NCI-H82 treated with DMSO at 0.1 percent for 48 hours (cell line): ENCODE data around the gene CDC45.

Experiments used
- DNase-seq: peaks from one replicate; lab custom pipeline; 2025; ENCODE audit not compliant: unreplicated experiment; lab: John Stamatoyannopoulos, UW

Gene CDC45

GRCh38 chr22:19448076-19448607 lies 31.6 kb upstream of the CDC45 start:
- peak; percentile 47 for DNase-seq

- no peak for DNase-seq
These were observed 30.8 kb upstream of the CDC45 start for GRCh38 chr22:19448739-19449421.

- DNase-seq = no peak
These were observed 30.3 kb upstream of the CDC45 start for GRCh38 chr22:19449422-19449767.

DNA sequence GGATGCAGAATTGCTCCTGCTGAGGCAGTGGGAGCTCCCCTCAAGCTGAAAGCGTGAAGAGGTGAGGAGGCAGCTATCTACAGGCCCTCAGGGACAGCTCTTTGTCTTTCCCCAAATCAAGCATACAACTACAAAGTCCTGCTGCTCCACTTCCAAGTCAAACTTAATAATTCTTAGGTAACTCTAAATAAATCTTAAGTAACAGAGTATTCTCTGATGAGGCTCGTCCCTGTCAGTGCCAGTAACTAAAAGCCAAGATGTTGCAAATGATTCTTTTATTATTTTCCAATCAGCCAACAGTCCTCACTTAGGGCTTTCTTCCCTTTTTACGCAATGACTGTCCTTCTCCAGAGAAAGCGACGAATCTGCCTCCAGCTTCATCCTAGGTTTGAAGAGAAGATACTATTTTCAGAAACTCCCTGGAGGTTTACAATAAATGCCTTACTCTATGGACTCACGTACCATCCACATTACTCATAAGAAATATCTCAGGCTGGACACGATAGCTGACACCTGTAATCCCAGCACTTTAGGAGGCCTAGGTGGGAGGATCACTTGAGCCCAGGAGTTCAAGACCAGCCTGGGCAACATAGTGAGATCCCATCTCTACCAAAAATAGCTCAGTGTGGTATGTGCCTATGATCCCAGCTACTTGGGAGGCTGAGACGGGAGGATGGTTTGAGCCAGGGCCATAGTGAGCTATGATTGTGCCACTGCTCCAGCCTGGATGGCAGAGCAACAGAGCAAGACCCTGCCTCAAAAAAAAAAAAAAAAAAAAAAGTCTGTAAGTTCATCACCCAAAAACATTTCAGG lies 29.2 kb upstream of the CDC45 start:
- DNase-seq = no peak

GRCh38 chr22:19451570-19451969 lies 28.1 kb upstream of the CDC45 start:
- no peak for DNase-seq

- no peak for DNase-seq
These were observed 26.0 kb upstream of the CDC45 start for GRCh38 chr22:19453718-19454117.

- DNase-seq = no peak
These were observed 25.6 kb upstream of the CDC45 start for GRCh38 chr22:19454156-19454555.

GRCh38 chr22:19455033-19455432 lies 24.7 kb upstream of the CDC45 start:
- no peak for DNase-seq

GRCh38 chr22:19455585-19456370 lies 23.9 kb upstream of the CDC45 start:
- no peak for DNase-seq

DNA sequence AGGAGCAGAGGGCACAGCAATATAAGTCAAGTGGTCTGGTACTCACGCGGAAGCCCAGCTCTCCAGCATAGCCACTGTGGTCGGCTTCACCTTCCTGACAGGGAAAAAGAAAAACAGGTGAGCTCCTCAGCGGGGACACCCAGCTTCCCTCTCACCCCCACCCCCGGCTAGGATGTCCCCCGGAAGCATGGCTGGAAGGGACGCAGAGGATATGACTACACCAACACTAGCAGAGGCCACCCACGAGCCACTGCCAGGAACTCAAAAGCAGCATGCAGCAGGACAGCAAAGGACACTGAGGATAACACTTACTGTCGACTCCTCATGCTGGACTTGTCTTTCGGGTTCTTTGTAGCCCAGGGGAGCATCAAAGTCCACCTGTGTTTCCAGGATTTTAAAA lies 23.2 kb upstream of the CDC45 start:
- no peak for DNase-seq

- no peak for DNase-seq
These were observed 21.8 kb upstream of the CDC45 start for GRCh38 chr22:19457828-19458428.

DNA sequence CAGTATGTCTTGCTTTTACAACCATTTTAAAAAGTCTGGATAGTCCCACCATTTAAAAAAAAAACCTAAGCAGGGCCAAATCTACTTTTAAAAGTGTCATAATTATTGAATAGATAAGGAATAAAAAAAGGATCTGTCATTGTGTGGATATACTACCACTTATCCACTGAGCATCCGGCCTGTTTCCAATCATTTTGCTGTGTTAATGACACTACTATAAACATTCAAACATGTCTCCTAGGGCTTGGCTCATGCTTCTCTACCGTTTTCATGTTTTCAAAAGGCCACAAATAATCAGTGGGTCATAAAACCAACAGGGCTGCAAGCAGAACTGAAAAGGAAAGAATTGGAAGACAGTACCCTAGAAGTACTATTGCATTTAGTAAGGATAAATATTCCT lies 19.7 kb upstream of the CDC45 start:
- no peak for DNase-seq

- DNase-seq = no peak
These were observed 18.2 kb upstream of the CDC45 start for GRCh38 chr22:19461506-19461905.

DNA sequence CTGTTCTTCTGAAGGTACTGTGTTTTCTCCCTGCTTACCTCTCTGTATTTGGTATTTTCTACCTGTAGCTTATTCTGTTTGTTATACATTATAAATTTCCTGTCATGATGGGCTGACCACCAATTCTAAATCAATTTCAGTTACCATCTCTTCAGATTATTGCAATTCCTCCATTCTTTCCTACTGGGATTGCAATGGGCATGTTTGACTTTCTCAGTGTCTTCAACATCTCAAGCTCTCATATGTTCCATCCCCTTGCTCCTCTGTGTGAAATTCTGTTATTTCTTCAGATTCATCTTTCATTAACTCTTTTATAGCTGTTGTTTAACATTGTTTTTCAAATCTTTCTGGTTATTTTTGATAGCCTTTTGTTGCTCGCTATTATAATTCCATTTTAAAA lies 16.7 kb upstream of the CDC45 start:
- no peak for DNase-seq

- DNase-seq = no peak
These were observed 15.9 kb upstream of the CDC45 start for GRCh38 chr22:19463491-19464469.

GRCh38 chr22:19464546-19464945 lies 15.2 kb upstream of the CDC45 start:
- no peak for DNase-seq

GRCh38 chr22:19464975-19465374 lies 14.7 kb upstream of the CDC45 start:
- no peak for DNase-seq

DNA sequence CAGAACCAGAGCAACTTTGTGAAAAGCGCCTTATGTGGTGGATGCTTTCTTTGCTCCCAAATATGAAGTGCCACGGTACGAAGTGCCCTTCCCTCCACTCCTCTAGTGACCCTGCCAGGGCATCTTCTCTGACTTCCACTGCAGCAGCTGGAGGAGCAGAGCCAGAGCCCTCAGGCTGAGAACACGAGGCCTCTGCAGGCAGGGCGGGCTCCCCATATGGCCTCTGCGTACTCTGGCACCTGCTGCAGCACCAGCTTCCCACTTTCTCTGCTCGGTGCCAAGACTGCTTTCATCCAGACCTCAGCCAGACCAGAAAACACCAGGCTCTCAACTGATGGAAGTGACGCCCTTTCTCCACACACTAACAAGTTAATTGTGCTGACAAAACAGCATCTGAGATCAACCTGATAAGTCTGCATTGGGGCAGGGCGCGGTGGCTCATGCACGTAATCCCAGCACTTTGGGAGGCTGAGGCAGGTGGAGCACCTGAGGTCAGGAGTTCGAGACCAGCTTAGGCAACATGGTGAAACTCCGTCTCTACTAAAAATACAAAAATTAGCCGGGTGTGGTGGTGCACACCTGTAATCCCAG lies 13.5 kb upstream of the CDC45 start:
- DNase-seq = no peak

DNA sequence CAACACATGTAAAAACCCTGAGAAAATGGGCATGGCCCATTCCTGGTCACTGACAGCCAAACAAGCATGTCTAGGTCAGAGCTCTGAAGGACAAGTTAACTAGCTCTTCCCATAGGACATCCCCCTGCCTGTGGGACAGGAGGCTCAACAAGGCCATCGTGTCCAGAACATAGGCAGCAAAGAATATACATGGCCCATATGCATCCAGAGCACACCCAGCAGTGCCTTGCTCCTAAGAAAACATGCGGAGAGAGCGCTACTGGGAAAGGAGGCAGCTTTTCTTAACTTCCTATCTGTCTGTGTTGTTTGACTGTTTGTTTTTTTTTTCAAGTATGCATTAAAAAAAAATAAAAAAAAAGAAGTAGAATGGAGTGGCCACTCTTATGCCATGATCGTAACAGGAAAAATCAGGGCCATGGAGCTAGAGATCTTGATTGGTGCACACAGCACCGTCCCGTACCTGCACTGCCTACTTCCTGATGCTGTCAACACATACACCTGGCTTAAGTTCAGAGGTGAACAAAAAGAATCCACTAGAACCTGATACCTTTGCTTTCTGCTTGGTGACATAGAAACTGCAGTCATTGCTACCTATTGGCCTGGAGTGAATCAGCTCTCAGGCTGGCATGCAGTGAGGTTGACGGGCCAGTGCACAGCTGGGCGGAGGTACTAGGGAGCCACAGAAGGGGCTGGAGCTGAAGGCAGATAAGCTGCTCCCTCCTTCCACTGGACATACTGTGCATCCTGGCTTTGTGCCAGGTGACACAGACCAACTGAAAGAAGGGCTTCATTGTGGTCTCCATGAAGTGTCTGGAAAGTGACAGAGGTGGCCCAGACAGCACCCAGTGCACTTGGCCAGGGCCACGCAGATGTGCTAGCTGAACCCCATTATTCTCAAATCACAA lies 12.6 kb upstream of the CDC45 start:
- no peak for DNase-seq
